Measurements from ENCODE around the gene TMEM151A.
A peak's percentile ranks its signal among the peaks of the same experiment; 100 is the strongest.
"Not testable (repeated sequence)": the region's sequence is repeated elsewhere in the genome, so short reads cannot be mapped to it uniquely, and the experiment has no call there.

Gene TMEM151A

GRCh38 chr11:66315921-66316811 is 24.5 kb downstream of the TMEM151A start:
- TF ChIP-seq CTCF (conservative IDR thresholded peaks at IDR 0.05; ENCODE audit: low read length): no peak
- H3K4me3 ChIP-seq (ENCODE audit: low read length): peak overlapping the region; percentile 93
- no peak for DNase-seq (ENCODE audit: low read depth)

DNA sequence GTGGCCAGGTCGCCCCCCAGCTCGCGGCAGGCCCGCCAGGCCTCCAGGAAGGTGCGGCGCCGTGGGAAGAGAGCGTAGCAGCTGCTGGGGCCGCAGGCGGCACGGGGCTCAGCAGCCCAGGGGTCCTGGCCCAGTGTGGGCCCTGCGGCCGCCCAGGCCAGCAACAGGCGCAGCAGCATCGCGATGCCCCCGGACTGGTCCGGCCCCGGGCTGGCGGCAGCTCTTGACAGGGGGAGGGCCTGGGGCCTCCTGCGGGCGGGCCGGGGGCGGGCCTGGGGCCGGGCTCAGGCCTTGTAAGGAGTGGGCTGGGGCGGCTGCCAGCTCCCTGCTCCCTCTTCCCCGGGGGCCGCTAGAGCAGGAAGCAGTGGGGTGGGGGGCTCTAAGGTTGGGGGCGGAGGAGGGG is 25.2 kb downstream of the TMEM151A start, which contains the start of gene CD248:
Gene CD248 (minus strand): TSS at position 196 of the 403 bp plus-strand sequence. CDS start 17 bp downstream, at position 179.
- peak; percentile 84 for DNase-seq (ENCODE audit: low read depth)
- peak within 1 kb of the TSS; percentile 93 for H3K4me3 ChIP-seq (ENCODE audit: low read length)
- TF ChIP-seq CTCF (conservative IDR thresholded peaks at IDR 0.05; ENCODE audit: low read length): no peak

DNA sequence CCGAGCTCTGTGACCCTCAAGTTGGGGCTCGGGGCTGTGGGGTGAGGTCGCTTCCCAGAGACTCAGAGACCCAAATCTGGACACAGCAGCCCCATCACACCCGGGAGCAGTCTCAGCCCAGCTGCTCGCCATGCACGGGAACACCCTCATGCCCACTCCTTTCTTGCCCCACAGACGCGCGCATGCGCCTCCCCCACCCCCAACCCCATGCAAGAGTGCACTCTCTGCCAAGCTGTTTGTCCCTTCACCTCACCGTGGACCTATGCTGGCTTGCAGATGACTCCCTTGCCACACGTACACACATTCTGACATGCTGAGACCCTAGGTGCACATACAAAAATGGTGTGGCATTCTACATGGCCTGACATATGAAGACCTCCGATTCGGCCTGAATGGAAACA is 25.6 kb downstream of the TMEM151A start:
- H3K4me3 ChIP-seq (ENCODE audit: low read length): peak overlapping the region; percentile 93
- DNase-seq (ENCODE audit: low read depth): peak; percentile 76
- no peak for TF ChIP-seq CTCF (conservative IDR thresholded peaks at IDR 0.05; ENCODE audit: low read length)

- H3K4me3 ChIP-seq (ENCODE audit: low read length): peak overlapping the region; percentile 93
- peak; percentile 89 for DNase-seq (ENCODE audit: low read depth)
- TF ChIP-seq CTCF (conservative IDR thresholded peaks at IDR 0.05; ENCODE audit: low read length): no peak
Measured at GRCh38 chr11:66317723-66318599, 26.3 kb downstream of the TMEM151A start.

GRCh38 chr11:66318600-66318970 is 26.9 kb downstream of the TMEM151A start:
- no peak overlapping the region for H3K4me3 ChIP-seq (ENCODE audit: low read length)

GRCh38 chr11:66320289-66320688 is 28.6 kb downstream of the TMEM151A start:
- not testable (repeated sequence) for DNase-seq (ENCODE audit: low read depth)

More at GRCh38 chr11:66318600-66318970, 26.9 kb downstream of the TMEM151A start:
- DNase-seq (ENCODE audit: low read depth): no peak
- no peak for TF ChIP-seq CTCF (conservative IDR thresholded peaks at IDR 0.05; ENCODE audit: low read length)

GRCh38 chr11:66320748-66321147 is 29.1 kb downstream of the TMEM151A start:
- not testable (repeated sequence) for DNase-seq (ENCODE audit: low read depth); H3K4me3 ChIP-seq (ENCODE audit: low read length)

More at GRCh38 chr11:66320289-66320688, 28.6 kb downstream of the TMEM151A start:
- H3K4me3 ChIP-seq (ENCODE audit: low read length): not testable (repeated sequence)

Data from AG10803 (cell line).